Mesothelial cell of epicardium (in vitro differentiated cells): ENCODE results near the gene LAP3. TPM values are rescaled to one million over a fixed set of nuclear protein-coding genes. Genes with fewer than 3 reads are reported as not detected.

Source experiments
- DNase-seq, 2 experiments: peaks; one replicate each; pipeline ENCODE4 v3.0.0; 2021; ENCODE audit warnings: low spot score in 2 of 2; ENCODE audit not compliant: unreplicated experiment in 2 of 2
- H3K27ac Mint-ChIP-seq: 2 replicates; pipeline ENCODE4 v1.8.0; 2021; ENCODE audit warnings: mixed read lengths
- H3K27me3 Mint-ChIP-seq: 2 replicates; pipeline ENCODE4 v1.8.0; 2021; ENCODE audit warnings: low read depth, mixed read lengths
- H3K36me3 Mint-ChIP-seq: 2 replicates; pipeline ENCODE4 v1.8.0; 2021; ENCODE audit warnings: mixed read lengths
- H3K4me1 Mint-ChIP-seq: 2 replicates; pipeline ENCODE4 v1.8.0; 2021; ENCODE audit warnings: mixed read lengths
- H3K4me3 Mint-ChIP-seq: 2 replicates; pipeline ENCODE4 v1.8.0; 2021; ENCODE audit warnings: mild to moderate bottlenecking, moderate library complexity, mixed read lengths
- H3K9me3 Mint-ChIP-seq: 2 replicates; pipeline ENCODE4 v1.8.0; 2021; ENCODE audit warnings: mixed read lengths
- total RNA-seq: library from RNA; stranded (reverse); gene quantifications from 3 replicates; pipeline ENCODE4 v1.2.1, GENCODE V29; 2021
- TF ChIP-seq, protein P1 (sequence below): fragments of 200-600 bp; sonication (generic); IDR thresholded peaks from one replicate; pipeline ENCODE4 v1.5.0; 2021; ENCODE audit warnings: antibody characterized with exemption; ENCODE audit not compliant: unreplicated experiment

The LAP3 gene
- total RNA-seq, 1 donor from 2014 or later, result 38.5 TPM

DNA sequence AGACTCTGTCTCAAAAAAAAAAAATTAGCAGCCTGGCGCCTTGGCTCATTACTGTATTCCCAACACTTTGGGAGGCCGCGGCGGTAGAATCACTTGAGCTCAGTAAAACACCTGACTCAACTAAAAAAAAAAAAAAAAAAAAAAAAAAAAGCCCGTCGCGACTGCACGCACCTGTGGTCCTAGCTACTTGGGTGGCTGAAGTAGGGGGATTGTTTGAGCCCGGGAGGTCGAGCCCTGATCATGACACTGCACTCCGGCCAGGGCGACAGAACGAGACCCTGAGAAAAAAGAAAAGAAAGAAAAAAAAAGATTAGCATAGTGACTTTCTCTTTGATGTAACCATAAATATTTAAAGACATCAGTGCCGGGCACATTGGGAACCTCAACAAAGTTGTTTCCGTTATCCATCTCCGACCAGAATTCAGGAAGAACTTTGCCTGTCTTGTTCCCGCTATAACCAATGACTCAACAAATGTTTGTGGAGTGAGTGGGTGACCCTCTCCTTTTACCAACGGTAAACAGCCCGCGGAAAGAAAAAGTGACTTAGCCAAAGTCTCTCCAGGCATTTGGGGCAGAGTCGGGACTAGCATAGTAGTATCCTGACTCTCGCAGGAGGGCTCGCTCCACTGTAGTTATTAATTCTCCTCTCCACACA is 36.9 kb downstream of the LAP3 start:
- H3K9me3 Mint-ChIP-seq, result no peaks in the 10 kb centered on the region

DNA sequence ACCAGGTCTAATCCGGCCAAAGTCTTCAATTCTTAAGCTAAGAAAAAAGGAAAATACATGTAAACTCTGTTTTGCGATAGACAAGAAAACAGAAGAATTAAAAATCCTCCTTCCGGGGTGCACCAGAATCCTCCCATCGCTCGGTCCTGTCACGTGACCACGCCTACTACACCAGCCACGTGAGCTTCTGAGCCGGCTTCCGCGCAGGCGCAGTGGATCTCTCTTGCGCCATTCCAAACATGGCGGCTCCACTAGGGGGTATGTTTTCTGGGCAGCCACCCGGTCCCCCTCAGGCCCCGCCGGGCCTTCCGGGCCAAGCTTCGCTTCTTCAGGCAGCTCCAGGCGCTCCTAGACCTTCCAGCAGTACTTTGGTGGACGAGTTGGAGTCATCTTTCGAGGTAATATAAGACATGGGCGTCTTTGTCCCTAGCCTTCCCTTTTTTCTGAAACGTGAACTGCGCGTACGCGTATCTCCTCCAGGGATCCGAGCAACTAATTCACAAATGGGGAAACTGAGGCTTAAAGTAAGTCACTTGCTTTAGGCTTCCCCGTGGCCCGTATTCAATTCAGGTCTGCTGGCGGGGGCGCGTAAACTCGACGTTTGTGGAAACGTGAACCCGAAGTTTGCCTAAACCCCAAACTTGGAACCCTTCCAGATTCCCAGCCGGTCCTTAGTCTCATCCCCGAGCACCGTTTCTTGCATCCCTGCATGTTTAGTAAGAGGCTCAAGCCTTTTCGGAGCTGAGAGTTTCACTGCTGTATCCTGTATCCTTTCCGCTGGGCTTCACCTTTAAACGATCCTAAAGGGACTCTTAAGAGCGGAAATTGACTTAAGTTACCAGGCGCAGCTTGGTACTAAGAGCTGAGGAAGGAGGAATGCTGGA is 37.7 kb downstream of the LAP3 start, which contains the start of gene MED28:
Gene MED28 (plus strand): TSS at position 226 of the 884 bp plus-strand sequence. CDS start 14 bp downstream, at position 240.
- peak within 1 kb of the TSS; percentile 99 for H3K4me3 Mint-ChIP-seq
- H3K36me3 Mint-ChIP-seq, result peaks cover 5% of the 10 kb centered on the region
- TF ChIP-seq, protein P1, sequence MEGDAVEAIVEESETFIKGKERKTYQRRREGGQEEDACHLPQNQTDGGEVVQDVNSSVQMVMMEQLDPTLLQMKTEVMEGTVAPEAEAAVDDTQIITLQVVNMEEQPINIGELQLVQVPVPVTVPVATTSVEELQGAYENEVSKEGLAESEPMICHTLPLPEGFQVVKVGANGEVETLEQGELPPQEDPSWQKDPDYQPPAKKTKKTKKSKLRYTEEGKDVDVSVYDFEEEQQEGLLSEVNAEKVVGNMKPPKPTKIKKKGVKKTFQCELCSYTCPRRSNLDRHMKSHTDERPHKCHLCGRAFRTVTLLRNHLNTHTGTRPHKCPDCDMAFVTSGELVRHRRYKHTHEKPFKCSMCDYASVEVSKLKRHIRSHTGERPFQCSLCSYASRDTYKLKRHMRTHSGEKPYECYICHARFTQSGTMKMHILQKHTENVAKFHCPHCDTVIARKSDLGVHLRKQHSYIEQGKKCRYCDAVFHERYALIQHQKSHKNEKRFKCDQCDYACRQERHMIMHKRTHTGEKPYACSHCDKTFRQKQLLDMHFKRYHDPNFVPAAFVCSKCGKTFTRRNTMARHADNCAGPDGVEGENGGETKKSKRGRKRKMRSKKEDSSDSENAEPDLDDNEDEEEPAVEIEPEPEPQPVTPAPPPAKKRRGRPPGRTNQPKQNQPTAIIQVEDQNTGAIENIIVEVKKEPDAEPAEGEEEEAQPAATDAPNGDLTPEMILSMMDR, result peak; percentile 16
- peak; percentile 93 to 96 for DNase-seq
- no peaks in the 10 kb centered on the region for H3K9me3 Mint-ChIP-seq
- no peaks in the 10 kb centered on the region for H3K27me3 Mint-ChIP-seq
- peak within 1 kb of the TSS; percentile 98 for H3K27ac Mint-ChIP-seq
- H3K4me1 Mint-ChIP-seq, result peaks cover 25% of the 10 kb centered on the region

More for the DNA sequence above, 36.9 kb downstream of the LAP3 start:
- no peak for DNase-seq
- Mint-ChIP-seq H3K36me3 (peaks cover 3% of the 10 kb centered on the region), H3K4me1 (peaks cover 23% of the 10 kb centered on the region), H3K27me3 (no peaks in the 10 kb centered on the region), H3K4me3 (peak overlapping the region; percentile 99), H3K27ac (peak overlapping the region; percentile 98)
- TF ChIP-seq, protein P1, result no peak

DNA sequence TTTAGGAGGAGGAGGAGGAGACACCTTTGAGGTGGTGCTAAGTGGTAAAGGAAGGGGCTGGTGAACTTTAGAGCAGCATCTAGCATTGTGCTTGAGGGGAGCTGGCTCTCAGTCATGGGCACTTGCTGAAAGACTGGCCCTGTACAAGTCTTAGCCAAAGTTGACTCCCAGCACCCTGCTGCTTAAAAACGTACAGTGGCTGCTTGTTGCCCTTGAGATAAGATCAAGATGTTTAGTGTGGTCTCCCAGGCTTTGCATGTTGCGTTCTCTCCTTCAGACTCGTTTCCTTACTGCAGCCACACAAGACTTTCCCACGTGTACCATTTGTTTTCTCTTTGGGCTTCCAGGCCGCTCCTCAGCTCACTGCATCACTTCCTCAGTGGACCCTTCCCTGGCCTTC is 39.3 kb downstream of the LAP3 start:
- peaks cover 12% of the 10 kb centered on the region for H3K36me3 Mint-ChIP-seq
- H3K4me3 Mint-ChIP-seq, result peak overlapping the region; percentile 49
- peaks cover 25% of the 10 kb centered on the region for H3K4me1 Mint-ChIP-seq
- TF ChIP-seq, protein P1, result no peak
- no peaks in the 10 kb centered on the region for H3K27me3 Mint-ChIP-seq
- no peak for DNase-seq
- H3K9me3 Mint-ChIP-seq, result no peaks in the 10 kb centered on the region
- H3K27ac Mint-ChIP-seq, result peak overlapping the region; percentile 49

DNA sequence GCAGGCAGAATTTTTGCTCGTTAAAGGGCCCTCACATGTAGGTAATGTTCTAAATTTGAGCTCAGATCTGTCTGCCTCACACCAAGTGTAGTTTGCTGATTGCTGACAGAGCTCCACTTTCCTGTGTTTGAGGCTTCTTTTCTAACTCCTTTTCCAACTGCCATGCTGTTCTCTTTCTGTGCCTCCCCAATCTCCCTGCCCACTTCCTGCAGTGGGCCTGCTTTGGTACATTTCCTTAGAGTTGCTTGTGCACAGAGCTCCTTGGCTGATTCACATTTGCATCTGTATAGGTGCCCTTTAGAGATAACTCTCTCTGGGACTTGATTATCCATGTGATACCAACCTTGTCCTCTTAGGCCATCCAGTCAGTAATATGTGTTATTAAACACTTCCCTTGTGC is 41.9 kb downstream of the LAP3 start:
- H3K4me3 Mint-ChIP-seq, result no peak overlapping the region
- no peaks in the 10 kb centered on the region for H3K27me3 Mint-ChIP-seq

DNA sequence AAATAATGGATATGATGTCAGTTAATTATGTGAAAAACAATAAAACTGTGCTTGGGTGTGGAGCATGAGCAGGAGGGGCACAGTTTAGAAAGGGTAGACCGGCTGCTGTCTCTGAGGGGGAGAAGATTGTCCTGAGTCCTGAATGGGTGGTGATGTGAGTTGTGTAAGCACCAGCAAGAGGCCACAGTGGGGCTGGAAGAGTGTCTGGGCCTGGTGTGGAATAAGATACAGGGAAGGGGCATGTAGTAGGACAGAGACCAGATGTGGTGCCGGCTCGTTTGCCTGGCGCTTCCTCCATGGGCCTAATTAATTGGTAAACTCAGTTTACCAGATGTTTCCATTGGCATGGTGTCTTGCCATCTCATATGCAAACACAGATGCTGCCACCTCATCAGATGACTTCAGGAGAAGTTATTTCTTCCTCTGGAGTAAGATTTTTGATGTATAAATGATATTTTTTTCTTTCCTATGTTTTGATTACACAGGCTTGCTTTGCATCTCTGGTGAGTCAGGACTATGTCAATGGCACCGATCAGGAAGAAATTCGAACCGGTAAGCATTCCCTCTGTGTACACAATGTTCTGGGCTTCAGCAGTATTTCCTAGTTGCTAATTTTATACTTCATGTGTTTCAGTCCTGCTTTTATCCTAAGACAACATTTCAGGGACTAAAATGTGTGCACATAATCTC is 42.6 kb downstream of the LAP3 start:
- no peak for DNase-seq
- no peaks in the 10 kb centered on the region for H3K27me3 Mint-ChIP-seq
- H3K4me3 Mint-ChIP-seq, result no peak overlapping the region
- peaks cover 21% of the 10 kb centered on the region for H3K4me1 Mint-ChIP-seq
- H3K9me3 Mint-ChIP-seq, result no peaks in the 10 kb centered on the region
- no peak overlapping the region for H3K27ac Mint-ChIP-seq
- TF ChIP-seq, protein P1, result no peak
- peaks cover 36% of the 10 kb centered on the region for H3K36me3 Mint-ChIP-seq

More for the DNA sequence above, 41.9 kb downstream of the LAP3 start:
- Mint-ChIP-seq H3K27ac (no peak overlapping the region), H3K9me3 (no peaks in the 10 kb centered on the region), H3K36me3 (peaks cover 29% of the 10 kb centered on the region), H3K4me1 (peaks cover 23% of the 10 kb centered on the region)
- DNase-seq, result no peak
- TF ChIP-seq, protein P1, result no peak
